K562 (cell line): ENCODE data around the gene INPP5D. TPM values are rescaled to one million over a fixed set of nuclear protein-coding genes. Genes with fewer than 3 reads are reported as not detected.

Experiments
- ATAC-seq: fragments of 200-7000 bp; cut with Tn5 transposase; 3 replicates; pipeline ENCODE4 v1.9.1; 2020; ENCODE audit warnings: moderate library complexity
- BruUV-seq: library from RNA; stranded (reverse); fragments of 400-500 nt; replicated peaks from 2 replicates; lab custom pipeline; 2021; lab: Mats Ljungman, UMichigan
- CTCF ChIA-PET: fragments of 300-600 bp; formaldehyde crosslinking; extraction: SDS; loops from one replicate; lab custom pipeline; 2021; ENCODE audit warnings: low intra/inter-chr PET ratio; lab: Yijun Ruan, JAX
- POLR2A ChIA-PET: fragments of 300-600, 350-650 bp; sonication (Branson Sonifier 250); formaldehyde crosslinking; extraction: SDS; loops from one replicate; lab custom pipeline; 2021; ENCODE audit warnings: antibody characterized with exemption, inconsistent platforms; lab: Yijun Ruan, JAX
- DNase-seq, 4 experiments: peaks; one replicate each; pipeline versions ENCODE4 v3.0.0 to v3.0.0-alpha.2; 2011 to 2018; ENCODE audit warnings: low spot score in 3 of 4, mixed read lengths in 3 of 4; ENCODE audit errors: extremely low read depth in 1 of 4
- FAIRE-seq: peaks from 2 replicates; lab custom pipeline; 2011; peaks lifted over from hg19 to GRCh38; lab: Jason Lieb, UNC
- H2AFZ ChIP-seq: 2 replicates; pipeline ENCODE4 v1.6.0; 2011; ENCODE audit warnings: low read depth, low read length, control low read depth, inconsistent platforms
- H3K27ac ChIP-seq: fragments of 200-600 bp; 3 replicates; pipeline ENCODE4 v1.8.0; 2011; ENCODE audit warnings: low read depth, mild to moderate bottlenecking, control low read depth, inconsistent platforms, low read length, moderate library complexity, mixed read lengths; ENCODE audit errors: extremely low read depth
- H3K27me3 ChIP-seq, 2 experiments: fragments of 300-600 bp in 1 of 2; 2 replicates in 1 of 2; 3 replicates in 1 of 2; pipeline versions ENCODE4 v1.6.0 to v1.8.0; 2011; ENCODE audit warnings: inconsistent platforms in 2 of 2, low read length in 2 of 2, mild to moderate bottlenecking in 1 of 2, mixed read lengths in 1 of 2, moderate library complexity in 1 of 2; ENCODE audit not compliant: control insufficient read depth in 2 of 2, insufficient read depth in 2 of 2
- H3K36me3 ChIP-seq: fragments of 300-600 bp; 3 replicates; pipeline ENCODE4 v1.8.0; 2011; ENCODE audit warnings: mild to moderate bottlenecking, low read length, inconsistent platforms; ENCODE audit not compliant: control insufficient read depth, insufficient read depth
- H3K4me1 ChIP-seq, 2 experiments: fragments of 200-600 bp in 1 of 2; replicated peaks in 1 of 2; 2 replicates in 1 of 2; 3 replicates in 1 of 2; pipeline versions ENCODE4 v1.5.1 to v1.8.0; 2011; ENCODE audit warnings: inconsistent platforms in 2 of 2, low read length in 2 of 2, mild to moderate bottlenecking in 1 of 2, mixed read lengths in 1 of 2, moderate library complexity in 1 of 2; ENCODE audit not compliant: control insufficient read depth in 2 of 2, insufficient read depth in 2 of 2
- H3K4me2 ChIP-seq: 2 replicates; pipeline ENCODE4 v1.6.1; 2011; ENCODE audit warnings: low read length, control low read depth, inconsistent platforms, mixed read lengths; ENCODE audit not compliant: insufficient read depth
- H3K4me3 ChIP-seq: fragments of 200-600 bp; sonication (generic), shearing (Covaris generic); 2 replicates; pipeline ENCODE4 v1.5.1; 2016; ENCODE audit warnings: control low read depth, inconsistent platforms
- H3K79me2 ChIP-seq: fragments of 200-600 bp; 3 replicates; pipeline ENCODE4 v1.8.0; 2011; ENCODE audit warnings: low read length, inconsistent platforms; ENCODE audit not compliant: control insufficient read depth, insufficient read depth
- H3K9ac ChIP-seq, 2 experiments: 2 replicates each; pipeline versions ENCODE4 v1.6.0 to v1.6.1; 2011; ENCODE audit warnings: low read depth in 2 of 2, low read length in 2 of 2, control low read depth in 1 of 2, inconsistent platforms in 1 of 2, mild to moderate bottlenecking in 1 of 2, mixed read lengths in 1 of 2; ENCODE audit not compliant: insufficient read depth in 1 of 2
- H3K9me1 ChIP-seq: one replicate; pipeline ENCODE4 v1.6.0; 2011; ENCODE audit warnings: inconsistent platforms, mild to moderate bottlenecking, low read length, moderate library complexity; ENCODE audit not compliant: control insufficient read depth, insufficient read depth
- H3K9me3 ChIP-seq: replicated peaks from 2 replicates; pipeline ENCODE4 v1.5.1; 2011; ENCODE audit warnings: low read depth, low read length, inconsistent platforms; ENCODE audit not compliant: control insufficient read depth, insufficient read depth
- H4K20me1 ChIP-seq: replicated peaks from 2 replicates; pipeline ENCODE4 v1.6.1; 2011; ENCODE audit warnings: low read length, inconsistent platforms, mixed read lengths; ENCODE audit not compliant: control insufficient read depth, insufficient read depth
- CBX2 ChIP-seq: fragments of 200-600 bp; sonication (generic); IDR thresholded peaks from one replicate; pipeline ENCODE4 v1.6.1; 2012; ENCODE audit warnings: mild to moderate bottlenecking, low read length, inconsistent platforms; ENCODE audit not compliant: insufficient read depth, poor library complexity, severe bottlenecking
- CHD1 ChIP-seq: fragments of 200-600 bp; sonication (generic); IDR thresholded peaks from one replicate; pipeline ENCODE4 v1.6.1; 2012; ENCODE audit warnings: mild to moderate bottlenecking, moderate library complexity, low read length, inconsistent platforms
- JUNB ChIP-seq: fragments of 450-650 bp; formaldehyde crosslinking; conservative IDR thresholded peaks from 2 replicates; pipeline ENCODE4 v1.4.0; 2020; ENCODE audit warnings: mild to moderate bottlenecking
- NFRKB ChIP-seq: fragments of 450-650 bp; IDR thresholded peaks from 2 replicates; pipeline ENCODE4 v1.6.1; 2016; ENCODE audit warnings: low read depth
- TAF7 ChIP-seq: fragments of 450-650 bp; IDR thresholded peaks from 2 replicates; pipeline ENCODE4 v1.6.1; 2016; ENCODE audit warnings: missing genetic modification characterization, missing compliant biosample characterization
- TBL1XR1 ChIP-seq, 2 experiments: IDR thresholded peaks; 2 replicates each; pipeline ENCODE4 v1.6.1; 2012; ENCODE audit warnings: improper control_type of control experiment in 2 of 2, low read length in 2 of 2, mild to moderate bottlenecking in 1 of 2
- TEAD1 ChIP-seq, 2 experiments: fragments of 450-650 bp in 1 of 2; sonication (generic) in 1 of 2; formaldehyde crosslinking; IDR thresholded peaks; 2 replicates each; pipeline versions ENCODE4 v1.4.0 to v1.8.0; 2020 to 2022; ENCODE audit warnings: mild to moderate bottlenecking in 2 of 2, missing genetic modification reagents in 1 of 2
- TGIF2 ChIP-seq: sonication (generic); formaldehyde crosslinking; IDR thresholded peaks from 2 replicates; pipeline ENCODE4 v1.8.1; 2022; ENCODE audit warnings: mild to moderate bottlenecking, missing genetic modification reagents, moderate library complexity
- ZNF121 ChIP-seq: sonication (generic); formaldehyde crosslinking; conservative IDR thresholded peaks from 2 replicates; pipeline ENCODE4 v1.8.0; 2022; ENCODE audit warnings: missing genetic modification reagents
- WGBS: fragments of 100-300 bp; shearing (Covaris generic); methylation state at CpG from one replicate; pipeline ENCODE4 v1.1.6; 2016; ENCODE audit warnings: low coverage, mixed read lengths; ENCODE audit not compliant: insufficient coverage; ENCODE audit errors: missing lambda C conversion rate; 5-methylcytosine and 5-hydroxymethylcytosine counted together
- in situ Hi-C: fragments of 300-500 bp; cut with MboI; formaldehyde crosslinking; loops from 4 replicates; pipeline ENCODE4 v1.15.0; 2018; ENCODE audit warnings: inconsistent platforms, mixed read lengths
- intact Hi-C: fragments of 100-400 bp; cut with micrococcal nuclease; formaldehyde crosslinking; loops from 2 replicates; pipeline ENCODE4 v1.14.2; 2022
- polyA plus RNA-seq, 8 experiments: library from polyadenylated mRNA; depleted of rRNA in 4 of 8; stranded (reverse) in 5 of 8; unstranded in 3 of 8; fragments of >200 nt; fragmentation: Nextera tagmentation in 2 of 8; fragmentation: Illumina TruSeq in 1 of 8; extraction: Ambion mirVana in 2 of 8; extraction: Trizol in 1 of 8; gene quantifications; 2 replicates each; pipeline versions ENCODE4 v1.2.1 to v1.2.3, GENCODE V29; 2011 to 2014; ENCODE audit warnings: inconsistent platforms in 1 of 8, missing spikeins in 1 of 8
- total RNA-seq, 7 experiments: library from RNA; depleted of rRNA in 6 of 7; stranded (reverse); fragments of >200 nt in 6 of 7; fragmentation: Illumina TruSeq in 2 of 7; extraction: Trizol in 2 of 7; gene quantifications; 2 replicates each; pipeline versions ENCODE4 v1.2.1 to v1.2.3, GENCODE V29; 2011 to 2021; ENCODE audit warnings: low replicate concordance in 1 of 7
- TF ChIP-seq, protein P1 (sequence below): fragments of 250-450 bp; sonication (Bioruptor Pico); IDR thresholded peaks from 2 replicates; pipeline ENCODE4 v1.5.0; 2020; ENCODE audit warnings: mild to moderate bottlenecking, borderline replicate concordance
- TF ChIP-seq, protein P2 (sequence below): fragments of 450-650 bp; formaldehyde crosslinking; IDR thresholded peaks from 2 replicates; pipeline ENCODE4 v1.4.0; 2020; ENCODE audit warnings: mild to moderate bottlenecking, mixed read lengths
- TF ChIP-seq, protein P3 (sequence below): fragments of 450-650 bp; IDR thresholded peaks from 2 replicates; pipeline ENCODE4 v1.6.1; 2016; ENCODE audit warnings: mild to moderate bottlenecking
- TF ChIP-seq, protein P4 (sequence below): fragments of 250-450 bp; sonication (Bioruptor Pico); IDR thresholded peaks from 2 replicates; pipeline ENCODE4 v1.8.0; 2022; ENCODE audit warnings: moderate library complexity, mild to moderate bottlenecking, inconsistent platforms

INPP5D gene
- total and polyA plus RNA-seq, 9 of the 15 experiments (the other 6 are each of a cell fraction or from before 2014, with no cell fraction given): 0.55 to 6.2 (median 2.2) TPM

DNA sequence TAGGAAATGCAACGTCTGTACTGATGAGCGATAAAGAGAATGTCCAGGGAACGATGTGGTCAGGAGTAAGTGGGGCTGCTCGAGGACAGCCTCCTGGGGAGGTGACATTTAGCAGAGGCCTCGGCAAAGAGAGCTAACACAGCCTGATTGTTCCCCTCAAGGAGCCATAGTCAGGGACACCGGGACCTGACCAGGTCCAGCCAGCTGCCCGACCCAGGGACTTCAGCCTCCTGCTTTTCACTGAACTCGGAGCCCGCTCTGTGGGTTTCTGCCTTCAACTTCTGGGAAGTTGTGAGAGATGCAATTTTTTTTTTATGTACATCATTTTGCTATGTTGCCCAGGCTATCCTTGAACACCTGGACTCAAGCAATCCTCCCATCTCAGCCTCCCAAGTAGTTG lies 17.6 kb upstream of the INPP5D start (continued):
- TF ChIP-seq, protein P1, sequence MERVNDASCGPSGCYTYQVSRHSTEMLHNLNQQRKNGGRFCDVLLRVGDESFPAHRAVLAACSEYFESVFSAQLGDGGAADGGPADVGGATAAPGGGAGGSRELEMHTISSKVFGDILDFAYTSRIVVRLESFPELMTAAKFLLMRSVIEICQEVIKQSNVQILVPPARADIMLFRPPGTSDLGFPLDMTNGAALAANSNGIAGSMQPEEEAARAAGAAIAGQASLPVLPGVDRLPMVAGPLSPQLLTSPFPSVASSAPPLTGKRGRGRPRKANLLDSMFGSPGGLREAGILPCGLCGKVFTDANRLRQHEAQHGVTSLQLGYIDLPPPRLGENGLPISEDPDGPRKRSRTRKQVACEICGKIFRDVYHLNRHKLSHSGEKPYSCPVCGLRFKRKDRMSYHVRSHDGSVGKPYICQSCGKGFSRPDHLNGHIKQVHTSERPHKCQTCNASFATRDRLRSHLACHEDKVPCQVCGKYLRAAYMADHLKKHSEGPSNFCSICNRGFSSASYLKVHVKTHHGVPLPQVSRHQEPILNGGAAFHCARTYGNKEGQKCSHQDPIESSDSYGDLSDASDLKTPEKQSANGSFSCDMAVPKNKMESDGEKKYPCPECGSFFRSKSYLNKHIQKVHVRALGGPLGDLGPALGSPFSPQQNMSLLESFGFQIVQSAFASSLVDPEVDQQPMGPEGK (CRISPR knock-in tag): no peak
- TF ChIP-seq, protein P2, sequence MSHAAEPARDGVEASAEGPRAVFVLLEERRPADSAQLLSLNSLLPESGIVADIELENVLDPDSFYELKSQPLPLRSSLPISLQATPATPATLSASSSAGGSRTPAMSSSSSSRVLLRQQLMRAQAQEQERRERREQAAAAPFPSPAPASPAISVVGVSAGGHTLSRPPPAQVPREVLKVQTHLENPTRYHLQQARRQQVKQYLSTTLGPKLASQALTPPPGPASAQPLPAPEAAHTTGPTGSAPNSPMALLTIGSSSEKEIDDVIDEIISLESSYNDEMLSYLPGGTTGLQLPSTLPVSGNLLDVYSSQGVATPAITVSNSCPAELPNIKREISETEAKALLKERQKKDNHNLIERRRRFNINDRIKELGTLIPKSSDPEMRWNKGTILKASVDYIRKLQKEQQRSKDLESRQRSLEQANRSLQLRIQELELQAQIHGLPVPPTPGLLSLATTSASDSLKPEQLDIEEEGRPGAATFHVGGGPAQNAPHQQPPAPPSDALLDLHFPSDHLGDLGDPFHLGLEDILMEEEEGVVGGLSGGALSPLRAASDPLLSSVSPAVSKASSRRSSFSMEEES (CRISPR knock-in tag): no peak
- TF ChIP-seq TBL1XR1 (IDR thresholded peaks at IDR 0.05; ENCODE audit: low read length in 2 of 2): no peak

DNA sequence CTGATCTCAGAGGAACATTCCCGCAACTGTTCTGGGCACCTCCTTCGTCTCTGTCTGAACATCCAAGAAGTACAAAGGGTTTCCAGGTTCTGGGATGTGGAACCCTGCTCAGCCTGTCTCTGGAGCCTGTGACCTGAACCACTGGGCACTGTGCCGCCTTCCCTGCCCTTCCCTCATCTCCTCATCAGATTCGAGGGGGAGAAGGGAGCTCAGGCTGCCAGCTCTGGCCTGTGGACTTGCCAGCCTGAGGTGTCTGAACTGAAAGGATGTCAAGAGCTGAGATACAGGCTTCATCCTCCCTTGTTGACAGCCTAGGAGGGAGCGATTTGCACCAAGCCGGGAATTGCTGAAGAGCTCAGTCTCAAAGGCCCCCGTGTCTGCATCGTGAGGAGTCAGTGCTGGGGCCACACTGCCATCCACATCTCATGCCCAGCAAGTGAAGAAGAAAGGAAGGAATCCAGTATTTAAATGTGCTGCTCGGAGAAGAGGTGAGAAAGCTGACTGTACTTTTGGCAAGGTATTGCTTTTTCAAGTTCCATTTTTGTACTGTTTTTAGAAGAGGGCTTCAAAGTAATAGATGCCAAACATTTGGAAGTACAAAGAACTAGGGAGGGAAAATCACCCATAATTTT lies 15.1 kb upstream of the INPP5D start:
- no peaks in the 10 kb centered on the region for H3K9me1 ChIP-seq
- no peak for FAIRE-seq
- H3K4me2 ChIP-seq: no peak overlapping the region
- no peaks in the 10 kb centered on the region for H3K36me3 ChIP-seq
- no peak for DNase-seq
- intact Hi-C loops: loop anchor here (10.0 kb wide), 1 partner anchor 210 kb away; the partner anchor contains the start of gene ATG16L1
- POLR2A ChIA-PET: interaction anchor here (0.8 kb wide), 1 partner anchor 16 kb away, joined by 3 read pairs; no protein-coding TSS in a partner anchor
- H3K4me1 ChIP-seq: no peaks in the 10 kb centered on the region; a peak in 1 of 5 replicates
- TF ChIP-seq JUNB (CRISPR knock-in tag): no peak
- no peak for TF ChIP-seq TGIF2
- no peak for TF ChIP-seq NFRKB
- TF ChIP-seq ZNF121: no peak
- TF ChIP-seq, protein P3, sequence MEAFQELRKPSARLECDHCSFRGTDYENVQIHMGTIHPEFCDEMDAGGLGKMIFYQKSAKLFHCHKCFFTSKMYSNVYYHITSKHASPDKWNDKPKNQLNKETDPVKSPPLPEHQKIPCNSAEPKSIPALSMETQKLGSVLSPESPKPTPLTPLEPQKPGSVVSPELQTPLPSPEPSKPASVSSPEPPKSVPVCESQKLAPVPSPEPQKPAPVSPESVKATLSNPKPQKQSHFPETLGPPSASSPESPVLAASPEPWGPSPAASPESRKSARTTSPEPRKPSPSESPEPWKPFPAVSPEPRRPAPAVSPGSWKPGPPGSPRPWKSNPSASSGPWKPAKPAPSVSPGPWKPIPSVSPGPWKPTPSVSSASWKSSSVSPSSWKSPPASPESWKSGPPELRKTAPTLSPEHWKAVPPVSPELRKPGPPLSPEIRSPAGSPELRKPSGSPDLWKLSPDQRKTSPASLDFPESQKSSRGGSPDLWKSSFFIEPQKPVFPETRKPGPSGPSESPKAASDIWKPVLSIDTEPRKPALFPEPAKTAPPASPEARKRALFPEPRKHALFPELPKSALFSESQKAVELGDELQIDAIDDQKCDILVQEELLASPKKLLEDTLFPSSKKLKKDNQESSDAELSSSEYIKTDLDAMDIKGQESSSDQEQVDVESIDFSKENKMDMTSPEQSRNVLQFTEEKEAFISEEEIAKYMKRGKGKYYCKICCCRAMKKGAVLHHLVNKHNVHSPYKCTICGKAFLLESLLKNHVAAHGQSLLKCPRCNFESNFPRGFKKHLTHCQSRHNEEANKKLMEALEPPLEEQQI: no peak
- TF ChIP-seq, protein P4, sequence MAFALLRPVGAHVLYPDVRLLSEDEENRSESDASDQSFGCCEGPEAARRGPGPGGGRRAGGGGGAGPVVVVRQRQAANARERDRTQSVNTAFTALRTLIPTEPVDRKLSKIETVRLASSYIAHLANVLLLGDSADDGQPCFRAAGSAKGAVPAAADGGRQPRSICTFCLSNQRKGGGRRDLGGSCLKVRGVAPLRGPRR (CRISPR knock-in tag): no peak
- no peak for TF ChIP-seq TEAD1 (CRISPR knock-in tag; IDR thresholded peaks at IDR 0.05)
- no peak for TF ChIP-seq CHD1
- TF ChIP-seq TAF7: no peak
- no peak for TF ChIP-seq CBX2
- ATAC-seq: no peak
- in situ Hi-C loops: no loop called here
- no TSS peak for BruUV-seq
- no peak overlapping the region for H3K9ac ChIP-seq
- WGBS: 19% methylated on average over 9 of the region's 9 CpGs
- CTCF ChIA-PET: interaction anchor here (0.6 kb wide), 1 partner anchor 406 kb away, joined by 5 read pairs; no protein-coding TSS in a partner anchor
- H3K79me2 ChIP-seq: no peaks in the 10 kb centered on the region
- H3K9me3 ChIP-seq: no peaks in the 10 kb centered on the region
- H4K20me1 ChIP-seq: no peaks in the 10 kb centered on the region
- no peak overlapping the region for H3K4me3 ChIP-seq
- no peak overlapping the region for H3K27ac ChIP-seq
- H3K27me3 ChIP-seq: peaks cover 0 to 56% of the 10 kb centered on the region in 2 experiments; a peak in 3 of 5 replicates
- H2AFZ ChIP-seq: no peak overlapping the region
